Upper lobe of left lung (tissue), 6 donors: ENCODE data around the gene SSBP3. TPM values are rescaled to one million over a fixed set of nuclear protein-coding genes. Genes with fewer than 3 reads are reported as not detected.

Experiments used
- ATAC-seq, 2 donors: fragments of 200-7000 bp; cut with Tn5 transposase; one replicate each; pipeline ENCODE4 v1.9.1; 2022; ENCODE audit warnings: mild to moderate bottlenecking in 2 of 2, moderate library complexity in 2 of 2; ENCODE audit not compliant: low FRiP score in 2 of 2
- DNase-seq, 2 donors: peaks; one replicate each; pipeline ENCODE4 v3.0.0-alpha.2; 2019 to 2020
- H3K27ac ChIP-seq, 4 donors: fragments of 200-600 bp; sonication (generic); one replicate each; pipeline ENCODE4 v1.5.1; 2016 to 2019
- H3K27me3 ChIP-seq, 4 donors: fragments of 200-600 bp; sonication (generic); one replicate each; pipeline ENCODE4 v1.5.1; 2017 to 2019
- H3K36me3 ChIP-seq, 4 donors: fragments of 200-600 bp; sonication (generic); one replicate each; pipeline ENCODE4 v1.5.1; 2016 to 2019
- H3K4me1 ChIP-seq, 4 donors: fragments of 200-600 bp; sonication (generic); one replicate each; pipeline ENCODE4 v1.5.1; 2018 to 2019
- H3K4me3 ChIP-seq, 4 donors: fragments of 200-600 bp; sonication (generic); one replicate each; pipeline ENCODE4 v1.5.1; 2017 to 2019; ENCODE audit warnings: mild to moderate bottlenecking in 2 of 4, moderate library complexity in 1 of 4
- H3K9me3 ChIP-seq, 4 donors: fragments of 200-600 bp; sonication (generic); one replicate each; pipeline ENCODE4 v1.5.1; 2018 to 2019
- EP300 ChIP-seq, 4 donors: sonication (generic); formaldehyde crosslinking; IDR thresholded peaks; one replicate each; pipeline ENCODE4 v1.5.1; 2017; ENCODE audit warnings: antibody characterized with exemption in 4 of 4, control low read depth in 2 of 4
- POLR2A ChIP-seq, 4 donors: fragments of 450-650 bp; IDR thresholded peaks; one replicate each; pipeline ENCODE4 v1.5.1; 2016 to 2017; ENCODE audit warnings: antibody characterized with exemption in 4 of 4, mild to moderate bottlenecking in 2 of 4
- POLR2AphosphoS5 ChIP-seq, 2 donors: sonication (generic); formaldehyde crosslinking; IDR thresholded peaks; one replicate each; pipeline ENCODE4 v1.5.1; 2017; ENCODE audit warnings: antibody characterized with exemption in 2 of 2
- WGBS, 2 donors: methylation state at CpG; one replicate each; pipeline ENCODE4 v1.1.5; 2017 to 2018; 5-methylcytosine and 5-hydroxymethylcytosine counted together
- total RNA-seq, 6 donors: library from RNA; depleted of rRNA in 4 of 6; stranded (reverse); fragments of >200 nt in 4 of 6; gene quantifications; one replicate each; pipeline versions ENCODE4 v1.1.0 to v1.2.1, GENCODE V29; 2016 to 2021
- TF ChIP-seq, protein P1 (sequence below), 6 experiments: fragments of 450-650 bp in 4 of 6; fragments of 200-600 bp in 2 of 6; sonication (generic) in 2 of 6; IDR thresholded peaks; one replicate each; pipeline ENCODE4 v1.5.1; 2016 to 2019; ENCODE audit warnings: antibody characterized with exemption in 6 of 6
- donor health status: DM: no; HTN: no; CAD: no; lungs with moderate emphysema.
- donor health status: DM: no; HTN: yes; CAD: no; lungs with severe emphysema.

The SSBP3 gene
- total RNA-seq, 6 donors from 2014 or later, result 17.8 to 35.6 (median 26.4) TPM

DNA sequence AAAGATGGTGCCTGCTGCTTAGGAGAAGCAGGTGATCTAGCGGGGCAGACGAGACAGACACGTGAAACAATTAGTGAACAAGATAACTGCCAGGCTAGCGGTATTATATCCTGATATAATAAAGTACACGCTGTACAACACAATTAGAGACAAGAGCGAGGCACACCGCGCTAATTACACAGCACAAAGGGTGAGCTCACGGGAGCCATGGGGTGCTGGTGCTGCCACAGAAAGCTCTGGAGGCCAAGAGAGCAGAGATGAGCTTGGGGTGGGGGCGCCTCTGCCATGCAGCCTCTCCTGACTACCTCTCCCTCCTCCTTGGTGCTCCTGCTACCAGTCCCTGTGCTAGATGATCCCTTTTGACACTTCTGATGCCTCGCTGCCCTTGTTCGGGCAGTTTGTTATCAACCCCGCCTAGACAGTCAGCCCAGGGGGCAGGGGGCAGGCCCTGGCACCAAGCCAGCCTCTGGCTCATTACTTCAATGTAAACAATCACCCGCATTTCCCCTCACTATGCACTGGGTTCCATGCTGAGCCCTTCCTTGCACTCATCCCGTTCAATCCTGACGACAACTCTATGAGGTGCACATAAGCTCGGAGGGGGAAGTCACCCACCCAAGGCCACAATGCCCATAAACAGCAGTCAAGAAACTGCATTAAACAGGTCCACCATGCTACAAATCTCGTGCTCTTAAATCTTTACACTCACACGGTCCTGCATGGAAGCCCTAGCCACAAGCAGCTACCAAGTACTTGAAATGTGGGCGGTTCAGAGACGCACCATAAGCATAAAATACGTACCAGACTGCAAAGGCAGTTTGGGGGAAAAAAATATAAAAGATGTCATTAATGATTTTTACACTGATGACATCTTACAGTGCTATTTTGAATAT lies 103.0 kb downstream of the SSBP3 start:
- DNase-seq, result no peak
- no peaks in the 10 kb centered on the region for H3K9me3 ChIP-seq
- WGBS, 2 donors, result 85 to 87% methylated on average over 22 of the region's 22 CpGs
- no peak for ATAC-seq
- no peaks in the 10 kb centered on the region for H3K36me3 ChIP-seq
- peaks cover 16 to 20% (median 19%) of the 10 kb centered on the region in 4 donors for H3K4me1 ChIP-seq
- no peaks in the 10 kb centered on the region for H3K27me3 ChIP-seq
- no peak overlapping the region for H3K27ac ChIP-seq
- no peak overlapping the region for H3K4me3 ChIP-seq
- TF ChIP-seq POLR2A (IDR thresholded peaks at IDR 0.05), result no peak
- TF ChIP-seq, protein P1, sequence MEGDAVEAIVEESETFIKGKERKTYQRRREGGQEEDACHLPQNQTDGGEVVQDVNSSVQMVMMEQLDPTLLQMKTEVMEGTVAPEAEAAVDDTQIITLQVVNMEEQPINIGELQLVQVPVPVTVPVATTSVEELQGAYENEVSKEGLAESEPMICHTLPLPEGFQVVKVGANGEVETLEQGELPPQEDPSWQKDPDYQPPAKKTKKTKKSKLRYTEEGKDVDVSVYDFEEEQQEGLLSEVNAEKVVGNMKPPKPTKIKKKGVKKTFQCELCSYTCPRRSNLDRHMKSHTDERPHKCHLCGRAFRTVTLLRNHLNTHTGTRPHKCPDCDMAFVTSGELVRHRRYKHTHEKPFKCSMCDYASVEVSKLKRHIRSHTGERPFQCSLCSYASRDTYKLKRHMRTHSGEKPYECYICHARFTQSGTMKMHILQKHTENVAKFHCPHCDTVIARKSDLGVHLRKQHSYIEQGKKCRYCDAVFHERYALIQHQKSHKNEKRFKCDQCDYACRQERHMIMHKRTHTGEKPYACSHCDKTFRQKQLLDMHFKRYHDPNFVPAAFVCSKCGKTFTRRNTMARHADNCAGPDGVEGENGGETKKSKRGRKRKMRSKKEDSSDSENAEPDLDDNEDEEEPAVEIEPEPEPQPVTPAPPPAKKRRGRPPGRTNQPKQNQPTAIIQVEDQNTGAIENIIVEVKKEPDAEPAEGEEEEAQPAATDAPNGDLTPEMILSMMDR (IDR thresholded peaks at IDR 0.05), result no peak
- no peak for TF ChIP-seq EP300 (IDR thresholded peaks at IDR 0.05)
- no peak for TF ChIP-seq POLR2AphosphoS5 (IDR thresholded peaks at IDR 0.05)

DNA sequence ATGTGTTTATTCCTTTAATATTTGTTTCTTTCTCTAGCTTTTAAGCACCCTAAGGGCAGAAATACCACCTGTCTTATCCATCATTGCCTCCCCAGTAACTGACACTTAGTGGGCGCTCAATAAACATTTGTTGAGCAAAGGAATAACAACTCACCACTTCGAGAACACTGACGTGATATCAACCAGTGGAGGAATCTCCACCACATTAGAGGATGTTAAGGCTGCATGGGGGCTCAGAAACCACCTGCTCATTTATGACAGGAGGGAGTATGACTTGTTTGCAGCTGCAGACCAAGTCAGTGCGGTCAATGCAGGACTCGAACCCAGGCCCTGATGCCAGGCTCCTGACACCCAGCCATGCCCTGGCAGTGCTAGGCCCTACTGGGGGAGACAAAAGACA lies 103.6 kb downstream of the SSBP3 start:
- TF ChIP-seq EP300 (IDR thresholded peaks at IDR 0.05) (no peak), POLR2A (IDR thresholded peaks at IDR 0.05) (no peak), POLR2AphosphoS5 (IDR thresholded peaks at IDR 0.05) (no peak)
- TF ChIP-seq, protein P1 (IDR thresholded peaks at IDR 0.05), result no peak
- Histone ChIP-seq H3K27me3 (no peaks in the 10 kb centered on the region), H3K36me3 (no peaks in the 10 kb centered on the region), H3K9me3 (no peaks in the 10 kb centered on the region), H3K4me3 (no peak overlapping the region), H3K27ac (no peak overlapping the region), H3K4me1 (peaks cover 23 to 26% (median 25%) of the 10 kb centered on the region in 4 donors)
- WGBS, 2 donors, result 93 to 97% methylated on average over 5 of the region's 5 CpGs
- DNase-seq (no peak), ATAC-seq (no peak)

DNA sequence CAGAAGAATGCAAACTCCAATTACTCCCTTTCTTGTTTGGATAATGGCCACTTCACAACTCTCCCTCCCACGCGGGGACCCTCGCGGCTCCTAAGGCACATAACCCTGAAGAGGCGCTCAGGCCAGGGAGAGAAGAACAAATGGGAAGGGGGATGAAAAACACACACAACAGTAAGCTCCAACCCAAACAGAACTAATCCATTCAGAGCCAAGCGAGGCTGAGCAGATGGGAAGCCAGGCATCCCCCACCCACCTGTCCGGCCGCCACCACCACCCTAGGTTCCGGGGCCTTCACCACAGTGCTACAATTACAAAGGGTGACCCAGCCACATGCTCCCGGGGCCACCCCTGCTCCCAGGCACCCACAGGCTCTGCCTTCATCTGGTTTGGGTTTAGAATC lies 104.7 kb downstream of the SSBP3 start:
- Histone ChIP-seq H3K36me3 (no peaks in the 10 kb centered on the region), H3K4me3 (no peak overlapping the region), H3K27me3 (no peaks in the 10 kb centered on the region), H3K4me1 (peaks cover 28 to 30% (median 29%) of the 10 kb centered on the region in 4 donors), H3K9me3 (no peaks in the 10 kb centered on the region), H3K27ac (no peak overlapping the region)
- ATAC-seq (no peak), DNase-seq (no peak)
- 88 to 90% methylated on average over 10 of the region's 10 CpGs for WGBS, 2 donors
- no peak for TF ChIP-seq POLR2AphosphoS5 (IDR thresholded peaks at IDR 0.05)
- TF ChIP-seq POLR2A (IDR thresholded peaks at IDR 0.05), result no peak
- no peak for TF ChIP-seq EP300 (IDR thresholded peaks at IDR 0.05)
- TF ChIP-seq, protein P1 (IDR thresholded peaks at IDR 0.05), result no peak

DNA sequence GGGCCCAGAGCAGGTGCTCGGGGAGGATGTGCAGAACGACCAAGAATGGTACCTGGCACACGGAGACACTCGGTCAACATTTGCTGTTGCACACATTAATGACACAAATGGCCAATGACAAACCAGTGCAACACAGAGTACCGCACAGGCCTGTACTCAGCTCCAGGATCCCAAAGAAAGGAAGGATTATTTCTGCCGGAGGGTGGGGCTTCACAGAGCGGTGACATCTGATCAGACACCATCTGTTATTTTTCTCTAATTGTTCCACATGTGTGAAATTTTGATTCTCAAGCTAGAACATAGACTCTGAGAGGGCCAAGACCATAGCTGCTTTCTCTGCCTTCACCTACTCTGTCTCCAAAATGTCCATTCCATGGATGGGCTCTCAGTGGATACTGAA lies 105.8 kb downstream of the SSBP3 start:
- ATAC-seq (no peak), DNase-seq (no peak)
- no peaks in the 10 kb centered on the region for H3K9me3 ChIP-seq
- H3K27me3 ChIP-seq, result no peaks in the 10 kb centered on the region
- H3K27ac ChIP-seq, result no peak overlapping the region
- peaks cover 28 to 30% (median 29%) of the 10 kb centered on the region in 4 donors for H3K4me1 ChIP-seq
- no peaks in the 10 kb centered on the region for H3K36me3 ChIP-seq
- no peak overlapping the region for H3K4me3 ChIP-seq
- TF ChIP-seq POLR2A (IDR thresholded peaks at IDR 0.05) (no peak), EP300 (IDR thresholded peaks at IDR 0.05) (no peak)
- TF ChIP-seq, protein P1 (IDR thresholded peaks at IDR 0.05), result no peak
- 78 to 95% methylated on average over 3 to 7 of the region's 7 CpGs for WGBS, 2 donors
